HG02642 (cell line): ENCODE measurements around the gene EIF4G2.

Experiments
- ATAC-seq: cut with Tn5 transposase; IDR thresholded peaks from one replicate; pipeline ENCODE4 v1.9.1; 2021; ENCODE audit warnings: mild to moderate bottlenecking; ENCODE audit not compliant: unreplicated experiment, poor library complexity

EIF4G2 gene

GRCh38 chr11:10809373-10810160 is 841 bp upstream of the EIF4G2 start:
- ATAC-seq = peak; percentile 19

GRCh38 chr11:10808235-10808552 is 532 bp downstream of the EIF4G2 start:
- peak; percentile 14 for ATAC-seq

- peak; percentile 13 for ATAC-seq
These were observed 1.1 kb downstream of the EIF4G2 start for GRCh38 chr11:10807493-10808234.

GRCh38 chr11:10806206-10806605 is 2.5 kb downstream of the EIF4G2 start:
- no peak for ATAC-seq

- no peak for ATAC-seq
These were observed 3.0 kb downstream of the EIF4G2 start for GRCh38 chr11:10805741-10806140.

GRCh38 chr11:10803676-10804075 is 5.0 kb downstream of the EIF4G2 start:
- no peak for ATAC-seq

- ATAC-seq = no peak
These were observed 8.4 kb downstream of the EIF4G2 start for GRCh38 chr11:10800292-10800691.

- no peak for ATAC-seq
These were observed 10.3 kb downstream of the EIF4G2 start for GRCh38 chr11:10798330-10798928.

- no peak for ATAC-seq
These were observed 11.2 kb downstream of the EIF4G2 start for GRCh38 chr11:10797531-10797930.

GRCh38 chr11:10797001-10797400 is 11.7 kb downstream of the EIF4G2 start:
- ATAC-seq = no peak

- ATAC-seq = no peak
These were observed 12.5 kb downstream of the EIF4G2 start for GRCh38 chr11:10796191-10796590.

GRCh38 chr11:10793470-10794255 is 15.1 kb downstream of the EIF4G2 start:
- no peak for ATAC-seq

GRCh38 chr11:10792385-10793068 is 16.2 kb downstream of the EIF4G2 start:
- ATAC-seq = peak; percentile 91

- no peak for ATAC-seq
These were observed 22.3 kb downstream of the EIF4G2 start for GRCh38 chr11:10786451-10786850.

GRCh38 chr11:10785146-10785474 is 23.6 kb downstream of the EIF4G2 start:
- ATAC-seq = no peak

GRCh38 chr11:10784232-10785145 is 24.2 kb downstream of the EIF4G2 start:
- no peak for ATAC-seq

- ATAC-seq = no peak
These were observed 28.7 kb downstream of the EIF4G2 start for GRCh38 chr11:10780040-10780439.

- ATAC-seq = no peak
These were observed 29.6 kb downstream of the EIF4G2 start for GRCh38 chr11:10779086-10779485.
